ENCODE results near the gene GAK. TPM values are rescaled to one million over a fixed set of nuclear protein-coding genes. Genes with fewer than 3 reads are reported as not detected.

Gene GAK
- total RNA-seq, 2 experiments from 2014 or later, result 97.8 to 102 TPM

- DNase-seq (peak; percentile 54), ATAC-seq (peak; percentile 53)
- Mint-ChIP-seq H3K27ac (no peak overlapping the region), H3K9me3 (peaks cover 4% of the 10 kb centered on the region), H3K4me3 (no peak overlapping the region), H3K36me3 (ENCODE audit: low read depth) (peaks cover 21% of the 10 kb centered on the region), H3K4me1 (ENCODE audit: low read depth) (no peaks in the 10 kb centered on the region), H3K27me3 (no peaks in the 10 kb centered on the region)
- POLR2A ChIA-PET, result interaction anchor here (0.6 to 2.3 kb wide), 2 partner anchors 12 to 39 kb away, joined by 3 to 8 read pairs; no protein-coding TSS in a partner anchor
- TF ChIP-seq CTCF (IDR thresholded peaks at IDR 0.05), result no peak
- intact Hi-C loops (cut with micrococcal nuclease), result no loop called here
- CTCF ChIA-PET, result interaction anchor here (1.0 to 3.4 kb wide), 3 partner anchors 9 to 149 kb away, joined by 3 to 10 read pairs (median 6); no protein-coding TSS in a partner anchor
Observed at GRCh38 chr4:891747-892146, 40.4 kb downstream of the GAK start.

- H3K4me1 Mint-ChIP-seq (ENCODE audit: low read depth), result no peaks in the 10 kb centered on the region
- DNase-seq (no peak), ATAC-seq (no peak)
- H3K9me3 Mint-ChIP-seq, result peaks cover 4% of the 10 kb centered on the region
- no peaks in the 10 kb centered on the region for H3K27me3 Mint-ChIP-seq
- intact Hi-C loops (cut with micrococcal nuclease), result no loop called here
- ChIA-PET POLR2A (interaction anchor here (1.2 to 2.3 kb wide), 2 partner anchors 9 to 40 kb away, joined by 3 to 8 read pairs; no protein-coding TSS in a partner anchor), CTCF (interaction anchor here (3.4 kb wide), 1 partner anchor 148 kb away, joined by 10 read pairs; no protein-coding TSS in a partner anchor)
- no peak overlapping the region for H3K4me3 Mint-ChIP-seq
- no peak overlapping the region for H3K27ac Mint-ChIP-seq
- peaks cover 25% of the 10 kb centered on the region for H3K36me3 Mint-ChIP-seq (ENCODE audit: low read depth)
- no peak for TF ChIP-seq CTCF (IDR thresholded peaks at IDR 0.05)
Observed at GRCh38 chr4:890036-890695, 42.0 kb downstream of the GAK start.

- H3K27me3 Mint-ChIP-seq, result no peaks in the 10 kb centered on the region
- no peak for TF ChIP-seq CTCF (IDR thresholded peaks at IDR 0.05)
- ChIA-PET POLR2A (no interaction called here), CTCF (interaction anchor here (3.4 kb wide), 1 partner anchor 147 kb away, joined by 10 read pairs; no protein-coding TSS in a partner anchor)
- intact Hi-C loops (cut with micrococcal nuclease), result no loop called here
- H3K4me3 Mint-ChIP-seq, result no peak overlapping the region
- no peak for DNase-seq
- no peak overlapping the region for H3K27ac Mint-ChIP-seq
- no peak for ATAC-seq
- peaks cover 25% of the 10 kb centered on the region for H3K36me3 Mint-ChIP-seq (ENCODE audit: low read depth)
- H3K4me1 Mint-ChIP-seq (ENCODE audit: low read depth), result no peaks in the 10 kb centered on the region
- peaks cover 4% of the 10 kb centered on the region for H3K9me3 Mint-ChIP-seq
Observed at GRCh38 chr4:889516-889915, 42.6 kb downstream of the GAK start.

GRCh38 chr4:888029-888428 is 44.1 kb downstream of the GAK start:
- ATAC-seq (no peak), DNase-seq (no peak)
- Mint-ChIP-seq H3K27ac (no peak overlapping the region), H3K4me1 (ENCODE audit: low read depth) (no peaks in the 10 kb centered on the region), H3K27me3 (no peaks in the 10 kb centered on the region), H3K9me3 (peaks cover 4% of the 10 kb centered on the region), H3K4me3 (no peak overlapping the region), H3K36me3 (ENCODE audit: low read depth) (peaks cover 21% of the 10 kb centered on the region)
- CTCF ChIA-PET, result no interaction called here
- TF ChIP-seq CTCF (IDR thresholded peaks at IDR 0.05), result no peak
- intact Hi-C loops (cut with micrococcal nuclease), result no loop called here
- POLR2A ChIA-PET, result no interaction called here

GRCh38 chr4:887034-887763 is 44.9 kb downstream of the GAK start:
- intact Hi-C loops (cut with micrococcal nuclease), result no loop called here
- no peak overlapping the region for H3K27ac Mint-ChIP-seq
- POLR2A ChIA-PET, result no interaction called here

More at GRCh38 chr4:887034-887763, 44.9 kb downstream of the GAK start:
- H3K27me3 Mint-ChIP-seq, result no peaks in the 10 kb centered on the region
- TF ChIP-seq CTCF (IDR thresholded peaks at IDR 0.05), result no peak
- peaks cover 4% of the 10 kb centered on the region for H3K9me3 Mint-ChIP-seq
- no peaks in the 10 kb centered on the region for H3K4me1 Mint-ChIP-seq (ENCODE audit: low read depth)
- no peak overlapping the region for H3K4me3 Mint-ChIP-seq
- CTCF ChIA-PET, result no interaction called here
- peaks cover 21% of the 10 kb centered on the region for H3K36me3 Mint-ChIP-seq (ENCODE audit: low read depth)
- DNase-seq, result no peak
- no peak for ATAC-seq
